Smooth muscle cell (in vitro differentiated cells): ENCODE data around the gene FRS3. TPM values are rescaled to one million over a fixed set of nuclear protein-coding genes. Genes with fewer than 3 reads are reported as not detected.

Experiments used
- DNase-seq: peaks from one replicate; lab custom pipeline; 2025; ENCODE audit not compliant: unreplicated experiment; lab: John Stamatoyannopoulos, UW
- H2AFZ ChIP-seq: fragments of 200-600 bp; sonication (generic); 2 replicates; pipeline ENCODE4 v1.6.0; 2016; ENCODE audit warnings: antibody characterized with exemption, low read depth, mild to moderate bottlenecking
- H3F3A ChIP-seq: fragments of 200-600 bp; sonication (generic); 2 replicates; pipeline ENCODE4 v1.6.0; 2017; ENCODE audit warnings: antibody characterized with exemption, low read depth
- H3K27ac ChIP-seq: fragments of 200-600 bp; sonication (generic); 2 replicates; pipeline ENCODE4 v1.5.1; 2016; ENCODE audit warnings: low read depth, mild to moderate bottlenecking
- H3K27me3 ChIP-seq: fragments of 200-600 bp; sonication (generic); 2 replicates; pipeline ENCODE4 v1.6.1; 2016; ENCODE audit warnings: low read depth, mild to moderate bottlenecking
- H3K36me3 ChIP-seq: fragments of 200-600 bp; sonication (generic); 2 replicates; pipeline ENCODE4 v1.5.1; 2016; ENCODE audit warnings: low read depth
- H3K4me1 ChIP-seq: fragments of 200-600 bp; sonication (generic); 2 replicates; pipeline ENCODE4 v1.5.1; 2016; ENCODE audit warnings: low read depth
- H3K4me2 ChIP-seq: fragments of 200-600 bp; sonication (generic); 2 replicates; pipeline ENCODE4 v1.6.0; 2016; ENCODE audit warnings: mild to moderate bottlenecking
- H3K4me3 ChIP-seq: fragments of 200-600 bp; sonication (generic); 2 replicates; pipeline ENCODE4 v1.5.1; 2016; ENCODE audit warnings: mild to moderate bottlenecking
- H3K79me2 ChIP-seq: fragments of 200-600 bp; sonication (generic); 2 replicates; pipeline ENCODE4 v1.6.0; 2016; ENCODE audit warnings: low read depth, mild to moderate bottlenecking
- H3K9ac ChIP-seq: fragments of 200-600 bp; sonication (generic); 2 replicates; pipeline ENCODE4 v1.6.0; 2016; ENCODE audit warnings: low read depth
- H3K9me3 ChIP-seq: fragments of 200-600 bp; sonication (generic); replicated peaks from 2 replicates; pipeline ENCODE4 v1.5.1; 2016; ENCODE audit warnings: low read depth
- H4K20me1 ChIP-seq: fragments of 200-600 bp; sonication (generic); 2 replicates; pipeline ENCODE4 v1.6.0; 2016; ENCODE audit warnings: low read depth
- CTCF ChIP-seq: fragments of 200-600 bp; sonication (generic); IDR thresholded peaks from 2 replicates; pipeline ENCODE4 v1.5.1; 2017; ENCODE audit warnings: borderline replicate concordance, mild to moderate bottlenecking, antibody characterized with exemption; ENCODE audit not compliant: insufficient read depth, poor library complexity, severe bottlenecking
- WGBS: methylation state at CpG from one replicate; pipeline ENCODE4 v1.1.7; 2016; ENCODE audit warnings: low lambda C conversion rate; 5-methylcytosine and 5-hydroxymethylcytosine counted together
- polyA plus RNA-seq: library from polyadenylated mRNA; unstranded; fragments of >200 nt; fragmentation: Nextera tagmentation; extraction: Ambion mirVana; gene quantifications from 2 replicates; pipeline ENCODE4 v1.2.1, GENCODE V29; 2016
- total RNA-seq: library from RNA; depleted of rRNA; stranded (reverse); fragments of >200 nt; gene quantifications from 2 replicates; pipeline ENCODE4 v1.2.3, GENCODE V29; 2014

The FRS3 gene
- total and polyA plus RNA-seq, 2 experiments from 2014 or later: 3.1 to 6.4 TPM

GRCh38 chr6:41780551-41781365 lies 1.1 kb upstream of the FRS3 start, which contains the start of gene PRICKLE4:
Gene PRICKLE4 (plus strand): TSS chr6:41780782. CDS start chr6:41783474, 2,692 bp downstream.
- no peaks in the 10 kb centered on the region for H3K27me3 ChIP-seq
- H4K20me1 ChIP-seq: no peaks in the 10 kb centered on the region
- 2% methylated on average over 21 of the region's 36 CpGs for WGBS
- no peak for DNase-seq
- no peak within 1 kb of the TSS for H3K27ac ChIP-seq
- H3K4me2 ChIP-seq: peak within 1 kb of the TSS; percentile 95
- H3K4me1 ChIP-seq: peaks cover 15% of the 10 kb centered on the region
- no peaks in the 10 kb centered on the region for H3K9me3 ChIP-seq
- TF ChIP-seq CTCF: no peak
- H3K79me2 ChIP-seq: no peaks in the 10 kb centered on the region
- peak within 1 kb of the TSS; percentile 55 for H3K4me3 ChIP-seq
- no peaks in the 10 kb centered on the region for H3K36me3 ChIP-seq
- no peak within 1 kb of the TSS for H3K9ac ChIP-seq
- H2AFZ ChIP-seq: peak within 1 kb of the TSS; percentile 45
- no peaks in the 10 kb centered on the region for H3F3A ChIP-seq

DNA sequence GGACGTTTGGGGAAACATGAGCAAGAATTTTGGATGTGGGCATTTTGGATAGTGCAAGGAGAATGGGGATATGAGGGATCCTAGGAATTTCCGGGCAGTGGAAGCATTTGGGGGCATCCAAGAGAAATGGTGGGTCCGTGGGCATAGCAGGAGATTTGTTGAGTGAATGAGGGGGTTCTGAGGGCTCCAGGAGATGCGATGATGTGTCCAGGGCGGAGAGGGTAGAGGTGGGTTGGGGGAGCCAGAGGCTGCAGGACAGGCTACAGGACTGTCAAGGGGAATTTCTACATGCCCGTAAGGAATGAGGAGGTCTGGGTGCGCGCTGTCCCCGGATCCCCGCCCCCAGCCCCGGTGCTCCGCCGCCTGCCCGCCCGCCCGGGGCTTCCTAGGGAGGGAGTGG lies 364 bp downstream of the FRS3 start:
- no peaks in the 10 kb centered on the region for H3F3A ChIP-seq
- peak overlapping the region; percentile 24 for H3K9ac ChIP-seq
- peak overlapping the region; percentile 95 for H3K4me2 ChIP-seq
- H3K36me3 ChIP-seq: peaks cover 4% of the 10 kb centered on the region
- H3K79me2 ChIP-seq: no peaks in the 10 kb centered on the region
- no peak overlapping the region for H2AFZ ChIP-seq
- peak overlapping the region; percentile 55 for H3K4me3 ChIP-seq
- no peaks in the 10 kb centered on the region for H4K20me1 ChIP-seq
- no peaks in the 10 kb centered on the region for H3K9me3 ChIP-seq
- DNase-seq: no peak
- no peak for TF ChIP-seq CTCF
- no peak overlapping the region for H3K27ac ChIP-seq
- no peaks in the 10 kb centered on the region for H3K27me3 ChIP-seq
- H3K4me1 ChIP-seq: peaks cover 14% of the 10 kb centered on the region
- WGBS: 8% methylated on average over 6 of the region's 16 CpGs

DNA sequence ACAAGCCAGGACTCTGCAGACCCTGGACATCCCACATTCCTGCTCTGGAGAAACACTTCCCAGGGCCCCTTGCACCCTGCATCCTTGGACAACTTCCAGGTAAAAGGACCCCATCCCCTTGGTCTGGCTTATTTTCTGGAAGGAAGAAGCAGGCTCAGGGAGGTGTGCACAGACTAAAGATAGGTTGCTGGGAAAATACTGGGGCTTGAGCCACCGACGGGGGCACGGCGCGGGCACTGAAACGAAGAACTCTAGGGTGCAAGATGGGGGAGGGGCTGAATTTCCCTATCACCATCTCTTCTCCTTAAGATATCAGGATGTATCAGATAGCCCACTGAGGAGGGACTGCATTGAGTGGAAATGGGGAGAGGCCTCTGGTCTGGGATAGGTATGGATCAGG lies 805 bp downstream of the FRS3 start:
- Histone ChIP-seq H4K20me1 (no peaks in the 10 kb centered on the region), H3K4me1 (peaks cover 14% of the 10 kb centered on the region), H2AFZ (no peak overlapping the region), H3K27me3 (no peaks in the 10 kb centered on the region), H3K9ac (peak overlapping the region; percentile 24), H3F3A (no peaks in the 10 kb centered on the region), H3K79me2 (no peaks in the 10 kb centered on the region), H3K36me3 (peaks cover 4% of the 10 kb centered on the region), H3K4me2 (peak overlapping the region; percentile 95), H3K4me3 (peak overlapping the region; percentile 55), H3K9me3 (no peaks in the 10 kb centered on the region), H3K27ac (no peak overlapping the region)
- no peak for TF ChIP-seq CTCF
- no peak for DNase-seq
- 51% methylated on average over 6 of the region's 6 CpGs for WGBS
